NCI-H226 (cell line): ENCODE measurements around the gene STAT6.
A peak's percentile ranks its signal among the peaks of the same experiment; 100 is the strongest.
"Not testable (repeated sequence)": the region's sequence is repeated elsewhere in the genome, so short reads cannot be mapped to it uniquely, and the experiment has no call there.

Source experiments
- DNase-seq: peaks from one replicate; pipeline ENCODE4 v3.0.0-alpha.2; 2015

STAT6 gene

GRCh38 chr12:57087010-57087690 is 24.0 kb downstream of the STAT6 start:
- DNase-seq: peak; percentile 91

- DNase-seq: peak; percentile 75
These were observed 24.6 kb downstream of the STAT6 start for GRCh38 chr12:57086493-57087009.

GRCh38 chr12:57085999-57086492 is 25.1 kb downstream of the STAT6 start:
- DNase-seq: no peak

- peak; percentile 65 for DNase-seq
These were observed 30.3 kb downstream of the STAT6 start for GRCh38 chr12:57080855-57081254.

- no peak for DNase-seq
These were observed 31.3 kb downstream of the STAT6 start for GRCh38 chr12:57079821-57080220.

GRCh38 chr12:57078519-57079404 is 32.4 kb downstream of the STAT6 start, which contains the start of gene NEMP1:
TSS of gene NEMP1 (minus strand) at chr12:57078791. CDS start at chr12:57078745, 46 bp downstream.
- DNase-seq: peak; percentile 100

GRCh38 chr12:57073566-57074450 is 37.4 kb downstream of the STAT6 start:
- DNase-seq: not testable (repeated sequence)

GRCh38 chr12:57072661-57073060 is 38.5 kb downstream of the STAT6 start:
- DNase-seq: no peak

- peak; percentile 65 for DNase-seq
These were observed 41.6 kb downstream of the STAT6 start for GRCh38 chr12:57069523-57069922.

- DNase-seq: no peak
These were observed 44.9 kb downstream of the STAT6 start for GRCh38 chr12:57066245-57066644.

- no peak for DNase-seq
These were observed 47.0 kb downstream of the STAT6 start for GRCh38 chr12:57063991-57064685.

GRCh38 chr12:57058454-57058853 is 52.7 kb downstream of the STAT6 start:
- DNase-seq: no peak

- DNase-seq: no peak
These were observed 54.0 kb downstream of the STAT6 start for GRCh38 chr12:57057067-57057751.

GRCh38 chr12:57055824-57056223 is 55.3 kb downstream of the STAT6 start:
- DNase-seq: no peak

GRCh38 chr12:57053901-57054300 is 57.3 kb downstream of the STAT6 start:
- DNase-seq: not testable (repeated sequence)

- not testable (repeated sequence) for DNase-seq
These were observed 58.0 kb downstream of the STAT6 start for GRCh38 chr12:57053146-57053545.

- no peak for DNase-seq
These were observed 60.2 kb downstream of the STAT6 start for GRCh38 chr12:57051011-57051410.

GRCh38 chr12:57049890-57050289 is 61.3 kb downstream of the STAT6 start, which contains the start of gene MYO1A:
TSS of gene MYO1A (minus strand) at chr12:57050129. CDS start at chr12:57048323, 1,806 bp downstream.
- no peak for DNase-seq

- DNase-seq: no peak
These were observed 62.1 kb downstream of the STAT6 start for GRCh38 chr12:57049119-57049446.

- no peak for DNase-seq
These were observed 62.6 kb downstream of the STAT6 start for GRCh38 chr12:57048423-57049118.

- DNase-seq: no peak
These were observed 63.2 kb downstream of the STAT6 start for GRCh38 chr12:57047981-57048380.
